A549 (cell line): ENCODE results near the gene MMD. TPM values are rescaled to one million over a fixed set of nuclear protein-coding genes. Genes with fewer than 3 reads are reported as not detected.
A peak's percentile ranks its signal among the peaks of the same experiment; 100 is the strongest.

Experiments used
- ATOH8 ChIP-seq: fragments of 250-450 bp; sonication (Bioruptor Pico); IDR thresholded peaks from 2 replicates; pipeline ENCODE4 v1.5.0; 2020; ENCODE audit warnings: low read depth, mild to moderate bottlenecking, moderate library complexity
- BHLHE40 ChIP-seq: IDR thresholded peaks from 2 replicates; pipeline ENCODE4 v1.6.1; 2012; ENCODE audit warnings: low read depth, low read length, inconsistent platforms
- CBX2 ChIP-seq: fragments of 200-600 bp; sonication (generic); IDR thresholded peaks from 2 replicates; pipeline ENCODE4 v1.6.1; 2016; ENCODE audit warnings: low read depth, mild to moderate bottlenecking, borderline replicate concordance
- CEBPB ChIP-seq, 2 experiments: fragments of >200 bp in 1 of 2; sonication (Bioruptor Twin) in 1 of 2; formaldehyde crosslinking in 1 of 2; IDR thresholded peaks; 2 replicates each; pipeline ENCODE4 v1.6.1; 2012 to 2016
- CHD2 ChIP-seq: fragments of 150-350 bp; IDR thresholded peaks from 2 replicates; pipeline ENCODE4 v1.6.1; 2014; ENCODE audit warnings: low read length; ENCODE audit not compliant: partially characterized antibody
- CHD4 ChIP-seq: fragments of 200-600 bp; sonication (generic); IDR thresholded peaks from 2 replicates; pipeline ENCODE4 v1.6.1; 2016; ENCODE audit warnings: antibody characterized with exemption, mild to moderate bottlenecking, borderline replicate concordance
- CTCF ChIP-seq: fragments of >200 bp; sonication (Bioruptor Twin); formaldehyde crosslinking; IDR thresholded peaks from 3 replicates; pipeline ENCODE4 v1.5.1; 2016
- E2F6 ChIP-seq: IDR thresholded peaks from 2 replicates; pipeline ENCODE4 v1.6.1; 2012; ENCODE audit warnings: low read depth, borderline replicate concordance
- EHF ChIP-seq: fragments of 250-450 bp; sonication (Bioruptor Pico); IDR thresholded peaks from 2 replicates; pipeline ENCODE4 v1.5.0; 2020; ENCODE audit warnings: mild to moderate bottlenecking
- EP300 ChIP-seq, 2 experiments: fragments of >200 bp; sonication (Bioruptor Twin); formaldehyde crosslinking; IDR thresholded peaks; 2 replicates in 1 of 2; 3 replicates in 1 of 2; pipeline ENCODE4 v1.6.1; 2016 to 2017
- ESRRA ChIP-seq: fragments of 150-350 bp; IDR thresholded peaks from 2 replicates; pipeline ENCODE4 v1.6.1; 2014; ENCODE audit warnings: mild to moderate bottlenecking, low read length, borderline replicate concordance
- FOSB ChIP-seq: fragments of 250-450 bp; sonication (Bioruptor Pico); IDR thresholded peaks from 2 replicates; pipeline ENCODE4 v1.5.0; 2020; ENCODE audit warnings: mild to moderate bottlenecking, moderate library complexity
- FOXS1 ChIP-seq: fragments of 250-450 bp; sonication (Bioruptor Pico); IDR thresholded peaks from 2 replicates; pipeline ENCODE4 v1.5.0; 2020; ENCODE audit warnings: mild to moderate bottlenecking, moderate library complexity
- GATA3 ChIP-seq: IDR thresholded peaks from 2 replicates; pipeline ENCODE4 v1.6.1; 2012; ENCODE audit warnings: borderline replicate concordance
- HDAC2 ChIP-seq: fragments of 200-600 bp; sonication (generic); IDR thresholded peaks from 2 replicates; pipeline ENCODE4 v1.6.1; 2016
- HES2 ChIP-seq: fragments of >200 bp; sonication (Bioruptor Twin); formaldehyde crosslinking; IDR thresholded peaks from 2 replicates; pipeline ENCODE4 v1.6.1; 2016
- HOXA7 ChIP-seq: fragments of 250-450 bp; sonication (Bioruptor Pico); IDR thresholded peaks from 2 replicates; pipeline ENCODE4 v1.5.0; 2020; ENCODE audit warnings: mild to moderate bottlenecking, moderate library complexity
- HOXB13 ChIP-seq: fragments of 250-450 bp; sonication (Bioruptor Pico); IDR thresholded peaks from 2 replicates; pipeline ENCODE4 v1.5.0; 2020; ENCODE audit warnings: low read depth, mild to moderate bottlenecking, moderate library complexity
- KDM1A ChIP-seq: fragments of 200-600 bp; sonication (generic); IDR thresholded peaks from 2 replicates; pipeline ENCODE4 v1.6.1; 2016; ENCODE audit warnings: low read depth, mild to moderate bottlenecking
- NFE2L2 ChIP-seq: fragments of 150-350 bp; conservative IDR thresholded peaks from 2 replicates; pipeline ENCODE4 v1.6.1; 2014; ENCODE audit warnings: low read length
- NPAS2 ChIP-seq: fragments of 250-450 bp; sonication (Bioruptor Pico); IDR thresholded peaks from 2 replicates; pipeline ENCODE4 v1.8.0; 2022; ENCODE audit warnings: mild to moderate bottlenecking, moderate library complexity, borderline replicate concordance
- POLR2A ChIP-seq: IDR thresholded peaks from 2 replicates; pipeline ENCODE4 v1.6.1; 2012; ENCODE audit warnings: mild to moderate bottlenecking, low read length
- POLR2AphosphoS2 ChIP-seq: conservative IDR thresholded peaks from 2 replicates; pipeline ENCODE4 v1.6.1; 2012; ENCODE audit warnings: low read length, improper control_type of control experiment, inconsistent platforms
- RCOR1 ChIP-seq: fragments of 150-350 bp; IDR thresholded peaks from 2 replicates; pipeline ENCODE4 v1.6.1; 2014; ENCODE audit warnings: antibody characterized with exemption, low read length, low read depth
- RNF2 ChIP-seq: fragments of 200-600 bp; sonication (generic); IDR thresholded peaks from 2 replicates; pipeline ENCODE4 v1.6.1; 2016; ENCODE audit warnings: low read depth, mild to moderate bottlenecking, antibody characterized with exemption, moderate library complexity, borderline replicate concordance
- TFCP2L1 ChIP-seq: fragments of 250-450 bp; sonication (Bioruptor Pico); IDR thresholded peaks from 2 replicates; pipeline ENCODE4 v1.5.0; 2021; ENCODE audit warnings: mild to moderate bottlenecking
- TP53 ChIP-seq: fragments of 250-450 bp; sonication (Bioruptor Pico); IDR thresholded peaks from 2 replicates; pipeline ENCODE4 v1.5.0; 2021; ENCODE audit warnings: mild to moderate bottlenecking, moderate library complexity
- USF2 ChIP-seq: fragments of 450-650 bp; IDR thresholded peaks from 2 replicates; pipeline ENCODE4 v1.6.1; 2014; ENCODE audit warnings: antibody characterized with exemption
- ZC3H11A ChIP-seq: fragments of 450-650 bp; IDR thresholded peaks from 2 replicates; pipeline ENCODE4 v1.6.1; 2014; ENCODE audit warnings: antibody characterized with exemption, mild to moderate bottlenecking
- ZFP36 ChIP-seq: fragments of 450-650 bp; IDR thresholded peaks from 2 replicates; pipeline ENCODE4 v1.6.1; 2014; ENCODE audit warnings: borderline replicate concordance; ENCODE audit not compliant: partially characterized antibody
- ZSCAN20 ChIP-seq: fragments of 250-450 bp; sonication (Bioruptor Pico); IDR thresholded peaks from 2 replicates; pipeline ENCODE4 v1.8.0; 2022; ENCODE audit warnings: mild to moderate bottlenecking, moderate library complexity
- polyA plus RNA-seq, 4 experiments: library from polyadenylated mRNA; depleted of rRNA in 3 of 4; stranded (reverse); fragments of >200 nt; fragmentation: RNase III in 1 of 4; extraction: RNeasy Plus Mini Kit Qiagen cat#74134 plus additional on column Dnase treatment in 1 of 4; gene quantifications; 2 replicates in 3 of 4; 3 replicates in 1 of 4; pipeline ENCODE4 v1.2.3, GENCODE V29; 2011 to 2017
- TF ChIP-seq, protein P1 (sequence below): IDR thresholded peaks from 2 replicates; pipeline ENCODE4 v1.6.1; 2012
- TF ChIP-seq, protein P2 (sequence below): fragments of 150-350 bp; IDR thresholded peaks from 2 replicates; pipeline ENCODE4 v1.6.1; 2014; ENCODE audit warnings: low read depth, mild to moderate bottlenecking, low read length
- TF ChIP-seq, protein P3 (sequence below): fragments of 200-600 bp; sonication (generic); IDR thresholded peaks from 2 replicates; pipeline ENCODE4 v1.6.1; 2016; ENCODE audit warnings: antibody characterized with exemption, mild to moderate bottlenecking, moderate library complexity

MMD gene
- polyA plus RNA-seq, 2 of the 4 experiments (the other 2 are of a cell fraction): 22.5 to 54.7 TPM

GRCh38 chr17:55454906-55455474, 33.4 kb upstream of the MMD start (continued):
- TF ChIP-seq CTCF (no peak), HDAC2 (no peak), TP53 (CRISPR knock-in tag) (no peak), ZC3H11A (no peak), HOXB13 (peak; percentile 98; the same call in 1 of the 2 replicates), BHLHE40 (no peak), POLR2A (no peak), FOXS1 (CRISPR knock-in tag) (peak; percentile 91), KDM1A (no peak), FOSB (CRISPR knock-in tag) (0 out of 2 replicates have a peak, but pooled peaks have one; percentile 70), EHF (CRISPR knock-in tag) (no peak), RNF2 (no peak), CBX2 (no peak), POLR2AphosphoS2 (no peak), ZFP36 (peak; percentile 79), HES2 (peak; percentile 99), EP300 (IDR thresholded peaks at IDR 0.05) (peak; percentile 100), ESRRA (no peak), ZSCAN20 (CRISPR knock-in tag) (0 out of 2 replicates have a peak, but pooled peaks have one; percentile 41), USF2 (no peak), CHD2 (no peak), ATOH8 (CRISPR knock-in tag) (no peak), HOXA7 (peak; percentile 74; the same call in 1 of the 2 replicates), GATA3 (peak; percentile 100), CHD4 (no peak), TFCP2L1 (CRISPR knock-in tag) (no peak), E2F6 (no peak; the same call in 1 of the 2 replicates), CEBPB (IDR thresholded peaks at IDR 0.05) (peak; percentile 99 to 100), NFE2L2 (no peak), NPAS2 (CRISPR knock-in tag) (no peak), RCOR1 (no peak)
- TF ChIP-seq, protein P1, sequence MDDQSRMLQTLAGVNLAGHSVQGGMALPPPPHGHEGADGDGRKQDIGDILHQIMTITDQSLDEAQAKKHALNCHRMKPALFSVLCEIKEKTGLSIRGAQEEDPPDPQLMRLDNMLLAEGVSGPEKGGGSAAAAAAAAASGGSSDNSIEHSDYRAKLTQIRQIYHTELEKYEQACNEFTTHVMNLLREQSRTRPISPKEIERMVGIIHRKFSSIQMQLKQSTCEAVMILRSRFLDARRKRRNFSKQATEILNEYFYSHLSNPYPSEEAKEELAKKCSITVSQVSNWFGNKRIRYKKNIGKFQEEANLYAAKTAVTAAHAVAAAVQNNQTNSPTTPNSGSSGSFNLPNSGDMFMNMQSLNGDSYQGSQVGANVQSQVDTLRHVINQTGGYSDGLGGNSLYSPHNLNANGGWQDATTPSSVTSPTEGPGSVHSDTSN: peak; percentile 90
- TF ChIP-seq, protein P2, sequence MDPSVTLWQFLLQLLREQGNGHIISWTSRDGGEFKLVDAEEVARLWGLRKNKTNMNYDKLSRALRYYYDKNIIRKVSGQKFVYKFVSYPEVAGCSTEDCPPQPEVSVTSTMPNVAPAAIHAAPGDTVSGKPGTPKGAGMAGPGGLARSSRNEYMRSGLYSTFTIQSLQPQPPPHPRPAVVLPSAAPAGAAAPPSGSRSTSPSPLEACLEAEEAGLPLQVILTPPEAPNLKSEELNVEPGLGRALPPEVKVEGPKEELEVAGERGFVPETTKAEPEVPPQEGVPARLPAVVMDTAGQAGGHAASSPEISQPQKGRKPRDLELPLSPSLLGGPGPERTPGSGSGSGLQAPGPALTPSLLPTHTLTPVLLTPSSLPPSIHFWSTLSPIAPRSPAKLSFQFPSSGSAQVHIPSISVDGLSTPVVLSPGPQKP: no peak
- TF ChIP-seq, protein P3, sequence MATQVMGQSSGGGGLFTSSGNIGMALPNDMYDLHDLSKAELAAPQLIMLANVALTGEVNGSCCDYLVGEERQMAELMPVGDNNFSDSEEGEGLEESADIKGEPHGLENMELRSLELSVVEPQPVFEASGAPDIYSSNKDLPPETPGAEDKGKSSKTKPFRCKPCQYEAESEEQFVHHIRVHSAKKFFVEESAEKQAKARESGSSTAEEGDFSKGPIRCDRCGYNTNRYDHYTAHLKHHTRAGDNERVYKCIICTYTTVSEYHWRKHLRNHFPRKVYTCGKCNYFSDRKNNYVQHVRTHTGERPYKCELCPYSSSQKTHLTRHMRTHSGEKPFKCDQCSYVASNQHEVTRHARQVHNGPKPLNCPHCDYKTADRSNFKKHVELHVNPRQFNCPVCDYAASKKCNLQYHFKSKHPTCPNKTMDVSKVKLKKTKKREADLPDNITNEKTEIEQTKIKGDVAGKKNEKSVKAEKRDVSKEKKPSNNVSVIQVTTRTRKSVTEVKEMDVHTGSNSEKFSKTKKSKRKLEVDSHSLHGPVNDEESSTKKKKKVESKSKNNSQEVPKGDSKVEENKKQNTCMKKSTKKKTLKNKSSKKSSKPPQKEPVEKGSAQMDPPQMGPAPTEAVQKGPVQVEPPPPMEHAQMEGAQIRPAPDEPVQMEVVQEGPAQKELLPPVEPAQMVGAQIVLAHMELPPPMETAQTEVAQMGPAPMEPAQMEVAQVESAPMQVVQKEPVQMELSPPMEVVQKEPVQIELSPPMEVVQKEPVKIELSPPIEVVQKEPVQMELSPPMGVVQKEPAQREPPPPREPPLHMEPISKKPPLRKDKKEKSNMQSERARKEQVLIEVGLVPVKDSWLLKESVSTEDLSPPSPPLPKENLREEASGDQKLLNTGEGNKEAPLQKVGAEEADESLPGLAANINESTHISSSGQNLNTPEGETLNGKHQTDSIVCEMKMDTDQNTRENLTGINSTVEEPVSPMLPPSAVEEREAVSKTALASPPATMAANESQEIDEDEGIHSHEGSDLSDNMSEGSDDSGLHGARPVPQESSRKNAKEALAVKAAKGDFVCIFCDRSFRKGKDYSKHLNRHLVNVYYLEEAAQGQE: no peak
